Mammary epithelial cell (primary cell): Measurements from ENCODE around the gene MIB1.

Experiments used
- CTCF ChIP-seq, 2 donors: IDR thresholded peaks in 1 of 2; conservative IDR thresholded peaks in 1 of 2; 2 replicates each; pipeline ENCODE4 v1.5.1; 2011 to 2012; ENCODE audit warnings: inconsistent platforms in 2 of 2, low read length in 2 of 2, mild to moderate bottlenecking in 2 of 2, control low read depth in 1 of 2, low read depth in 1 of 2; ENCODE audit not compliant: insufficient read depth in 1 of 2; ENCODE audit errors: extremely low read depth in 1 of 2
- EZH2 ChIP-seq: IDR thresholded peaks from 2 replicates; pipeline ENCODE4 v1.6.1; 2012; ENCODE audit warnings: low read length, inconsistent platforms, borderline replicate concordance

- TF ChIP-seq CTCF (conservative IDR thresholded peaks at IDR 0.05 in 1 of 2, IDR thresholded peaks at IDR 0.05 in 1 of 2; ENCODE audit: extremely low read depth in 1 of 2, insufficient read depth in 1 of 2, low read depth in 1 of 2, low read length in 2 of 2) (no peak), EZH2 (no peak)
Observed at GRCh38 chr18:21805771-21806366, 65.3 kb downstream of the MIB1 start.
